NCI-H2227 treated with DMSO at 0.1 percent for 48 hours (cell line): Measurements from ENCODE around the gene BPTF.
"Not testable (repeated sequence)": the region's sequence is repeated elsewhere in the genome, so short reads cannot be mapped to it uniquely, and the experiment has no call there.

Experiments used
- DNase-seq: peaks from one replicate; lab custom pipeline; 2025; lab: John Stamatoyannopoulos, UW

The BPTF gene

DNA sequence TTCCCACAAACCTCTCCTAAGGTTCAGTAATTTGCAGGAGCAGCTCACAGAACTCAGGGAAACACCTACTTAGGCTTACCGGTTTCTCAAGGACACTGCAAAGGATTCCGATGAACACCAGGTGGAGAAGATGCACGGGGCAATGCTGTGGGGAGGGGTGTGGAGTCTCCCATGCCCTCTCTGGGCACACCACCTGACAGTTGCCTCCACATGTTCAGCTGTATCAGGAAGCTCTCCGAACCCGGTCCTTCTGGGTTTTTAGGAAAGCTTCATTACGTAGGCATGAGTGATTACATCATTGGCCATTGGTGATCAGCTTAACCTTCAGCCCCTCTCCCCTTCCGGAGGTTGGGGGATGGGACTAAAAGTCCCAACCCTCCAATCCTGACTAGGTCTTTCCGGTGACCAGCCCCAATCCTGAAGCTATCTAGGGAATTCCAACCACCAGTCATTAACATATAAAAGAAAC is 149.3 kb downstream of the BPTF start:
- DNase-seq = no peak

DNA sequence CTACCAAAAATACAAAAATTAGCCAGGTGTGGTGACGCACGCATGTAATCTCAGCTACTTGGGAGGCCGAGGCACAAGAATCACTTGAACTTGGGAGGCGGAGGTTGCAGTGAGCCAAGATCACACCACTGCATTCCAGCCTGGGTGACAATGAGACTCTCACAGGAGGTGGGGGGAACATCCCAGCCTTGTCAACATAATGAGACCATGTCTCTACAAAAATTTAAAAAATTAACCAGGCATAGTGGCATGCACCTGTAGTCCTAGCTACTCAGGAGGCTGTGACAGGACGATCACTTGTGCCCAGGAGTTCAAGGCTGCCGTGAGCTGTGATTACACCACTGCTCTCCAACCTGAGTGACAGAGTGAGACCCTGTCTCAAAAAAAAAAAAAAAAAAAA is 151.0 kb downstream of the BPTF start:
- DNase-seq = not testable (repeated sequence)

DNA sequence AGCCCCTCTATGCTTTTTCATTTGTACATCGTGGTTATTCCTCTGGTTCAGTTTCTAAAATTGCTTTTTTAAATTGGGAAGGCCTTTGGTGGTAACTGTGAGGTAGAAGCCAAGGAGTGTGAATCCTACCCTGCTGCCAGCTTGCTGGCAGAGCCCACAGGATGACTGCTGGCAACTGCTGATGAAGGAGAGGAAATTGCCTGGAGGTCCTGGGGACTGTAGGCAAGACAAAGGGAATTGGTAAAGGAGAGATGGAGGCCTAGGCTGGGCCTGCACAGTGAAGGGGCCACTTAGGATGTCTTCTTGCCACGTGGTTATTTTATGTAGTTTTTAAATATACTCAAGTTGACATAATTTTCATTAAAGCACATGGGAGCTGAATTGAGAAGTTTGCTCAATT is 155.2 kb downstream of the BPTF start:
- DNase-seq = no peak

DNA sequence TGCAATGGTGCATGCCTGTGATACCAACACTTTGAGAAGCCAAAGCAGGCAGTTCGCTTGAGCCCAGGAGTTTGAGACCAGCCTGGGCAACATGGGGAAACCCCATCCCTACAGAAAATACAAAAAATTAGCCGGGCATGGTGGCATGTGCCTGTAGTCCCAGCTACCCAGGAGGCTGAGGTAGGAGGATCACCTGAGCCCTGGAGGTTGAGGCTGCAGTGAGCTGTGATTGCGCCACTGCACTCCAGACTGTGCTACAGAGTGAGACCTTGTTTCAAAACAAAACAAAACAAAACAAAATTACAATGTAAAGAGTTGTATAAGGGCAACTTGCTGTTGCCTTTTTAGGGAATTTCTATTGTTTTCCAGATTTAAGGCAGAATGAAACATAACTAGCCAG is 155.6 kb downstream of the BPTF start:
- DNase-seq = not testable (repeated sequence)

DNA sequence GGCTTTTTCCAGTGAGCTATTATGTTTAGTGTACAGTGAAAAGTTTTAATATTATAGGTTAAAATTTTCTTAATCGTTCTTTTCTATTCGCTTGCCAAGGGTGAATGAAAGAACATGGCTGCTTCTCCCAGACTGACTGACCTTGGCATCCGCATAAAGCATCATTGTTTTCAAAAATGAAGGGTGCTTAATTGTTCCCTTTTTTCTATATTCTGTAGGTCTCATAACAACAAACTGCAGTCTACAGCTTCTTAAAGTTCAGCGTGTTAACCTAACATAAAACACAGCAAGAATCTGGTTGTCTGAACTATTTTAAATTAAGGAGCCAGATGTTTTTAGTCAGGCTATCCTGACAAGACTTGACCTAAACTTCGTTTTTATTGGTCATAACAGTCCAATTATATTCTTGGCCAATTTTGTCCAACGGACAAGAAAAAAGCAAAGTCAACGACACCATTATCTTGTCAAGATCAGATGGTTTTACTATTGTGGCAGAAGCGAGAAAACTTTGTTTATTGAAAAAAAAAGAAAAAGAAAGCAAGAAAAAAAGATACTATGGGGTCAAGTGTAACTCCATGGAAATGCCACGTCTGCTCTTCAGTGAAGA is 156.8 kb downstream of the BPTF start:
- DNase-seq = no peak

DNA sequence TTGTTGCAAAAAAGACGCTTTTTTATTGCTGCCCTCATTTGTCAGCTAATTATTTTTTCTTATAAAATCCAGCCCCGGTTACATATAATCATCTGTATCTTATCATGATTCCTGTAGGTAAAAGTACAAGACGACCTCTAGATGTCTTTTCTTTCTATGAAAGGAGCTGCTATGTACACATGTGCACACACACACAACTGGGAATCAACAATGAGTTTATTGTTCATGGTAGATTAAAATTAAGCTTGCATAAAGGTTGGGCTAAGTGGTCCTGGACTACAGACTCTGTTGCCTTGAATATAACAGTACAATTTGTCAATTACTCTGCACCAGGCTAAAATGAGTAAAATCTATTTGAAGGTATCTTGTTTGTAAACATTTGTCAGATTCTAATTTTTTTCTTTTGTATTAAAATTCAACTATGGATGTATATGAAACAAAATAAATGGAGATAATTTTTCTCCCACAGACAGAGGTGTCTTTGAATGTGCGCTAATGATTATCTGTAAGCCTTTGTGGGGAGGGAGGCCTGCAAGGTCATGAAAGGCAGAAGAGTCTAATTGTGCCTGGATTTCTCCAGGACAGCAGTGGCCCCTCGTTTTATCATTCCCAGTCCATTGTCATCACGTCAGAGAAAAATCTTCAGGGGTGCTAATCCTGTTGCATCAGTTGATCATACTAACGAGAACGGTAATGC is 157.5 kb downstream of the BPTF start:
- DNase-seq = no peak

DNA sequence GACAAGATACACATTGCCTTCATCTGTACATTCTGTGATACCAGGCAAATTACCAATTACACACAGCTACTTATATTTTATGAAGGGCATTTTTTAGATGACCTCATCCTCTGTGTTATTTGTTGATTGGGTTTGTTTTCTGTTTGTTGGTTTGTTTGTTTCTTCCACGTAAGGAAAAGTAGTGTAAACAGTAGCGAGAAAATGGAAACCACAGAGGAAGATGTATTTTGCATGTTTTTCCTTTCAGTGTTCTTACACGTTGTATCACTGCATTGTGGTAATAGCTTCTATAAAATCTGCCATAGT is 158.0 kb downstream of the BPTF start:
- no peak for DNase-seq

DNA sequence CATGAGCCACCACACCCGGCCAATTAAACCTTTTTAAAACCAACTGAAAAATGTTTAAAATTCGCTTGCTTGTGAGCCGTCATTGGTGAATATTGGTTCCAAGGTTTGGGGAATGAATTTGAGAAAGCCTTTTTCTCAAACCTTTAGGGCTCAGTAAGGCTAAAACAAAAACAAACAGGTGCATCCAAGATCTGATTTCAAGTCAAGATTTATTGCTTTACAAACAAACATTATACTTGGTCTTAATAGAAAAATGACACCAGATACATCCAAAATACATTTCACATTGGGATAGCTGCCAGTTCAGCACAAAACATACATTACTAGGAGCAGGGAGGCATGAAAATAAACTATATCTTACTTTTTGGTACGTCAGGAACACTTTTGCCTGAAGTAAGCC is 165.6 kb downstream of the BPTF start:
- DNase-seq = no peak

DNA sequence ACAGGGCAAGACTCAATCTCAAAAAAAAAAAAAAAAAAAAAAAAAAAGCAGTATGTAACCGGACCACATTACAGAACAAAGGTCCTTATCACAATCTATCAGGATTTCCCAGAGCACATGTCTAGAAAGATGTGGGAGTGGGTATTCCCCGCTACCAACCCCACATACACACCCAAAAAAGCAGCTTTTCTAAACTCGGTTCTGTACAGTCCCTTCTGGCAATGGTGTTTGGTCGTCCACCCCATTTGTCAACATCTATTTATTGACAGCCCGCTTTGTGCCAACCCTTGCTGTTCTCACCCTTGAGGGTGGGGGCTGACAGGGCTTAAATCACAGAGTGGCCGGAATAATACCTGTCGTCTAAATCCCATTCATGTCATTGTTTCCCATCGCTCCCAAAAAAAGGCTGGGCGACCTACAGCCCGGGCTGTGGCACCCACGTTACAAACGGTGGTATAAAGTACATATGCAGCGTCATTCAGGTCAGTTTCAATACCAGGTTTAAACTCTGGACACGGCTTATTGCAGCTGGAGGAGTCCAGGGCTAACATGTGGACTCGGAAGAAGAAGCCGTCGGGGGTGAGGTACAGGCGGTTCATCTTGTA is 167.3 kb downstream of the BPTF start:
- DNase-seq = no peak

DNA sequence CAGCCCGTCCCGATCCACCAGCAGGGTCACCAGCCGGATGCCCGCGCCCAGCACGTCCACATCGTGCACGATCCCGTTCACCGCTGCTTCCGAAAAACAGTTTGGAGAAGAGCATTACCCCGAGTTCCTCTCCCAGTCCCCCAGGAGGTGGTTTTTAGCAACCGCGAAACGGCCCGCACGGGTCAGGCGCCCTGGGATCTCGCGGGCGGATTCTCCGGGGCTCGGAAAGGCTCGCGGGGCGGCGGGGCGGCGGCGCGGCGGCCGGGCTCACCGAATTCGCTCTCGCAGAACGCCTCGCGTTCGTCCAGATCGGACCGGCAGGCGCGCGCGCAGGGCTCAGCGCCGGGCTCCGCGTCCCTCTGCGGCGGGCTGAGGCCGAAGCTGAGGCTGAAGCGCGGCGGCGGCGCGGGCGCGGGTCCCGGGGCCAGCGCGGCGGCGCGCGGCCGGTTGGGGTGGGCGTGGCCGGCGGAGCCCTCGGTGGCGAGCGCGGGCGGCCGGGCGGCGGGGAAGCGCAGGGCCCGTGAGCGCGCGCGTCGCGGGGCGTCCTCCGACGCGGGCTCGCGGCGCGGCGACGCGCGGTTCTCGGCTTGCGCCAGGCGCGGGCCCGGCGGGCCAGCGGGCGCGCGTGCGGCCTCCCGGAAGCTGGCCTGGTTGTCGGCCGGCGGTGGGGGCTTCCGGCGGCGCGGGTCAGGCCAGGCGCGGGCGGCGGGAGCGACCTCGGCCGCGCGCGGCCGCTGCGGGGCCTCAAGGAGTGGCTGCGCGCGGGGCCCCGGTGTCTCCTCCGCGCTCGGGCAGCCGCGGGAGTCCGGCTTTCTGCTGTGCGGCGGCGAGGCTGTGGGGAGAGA is 168.1 kb downstream of the BPTF start:
- peak; percentile 82 for DNase-seq

DNA sequence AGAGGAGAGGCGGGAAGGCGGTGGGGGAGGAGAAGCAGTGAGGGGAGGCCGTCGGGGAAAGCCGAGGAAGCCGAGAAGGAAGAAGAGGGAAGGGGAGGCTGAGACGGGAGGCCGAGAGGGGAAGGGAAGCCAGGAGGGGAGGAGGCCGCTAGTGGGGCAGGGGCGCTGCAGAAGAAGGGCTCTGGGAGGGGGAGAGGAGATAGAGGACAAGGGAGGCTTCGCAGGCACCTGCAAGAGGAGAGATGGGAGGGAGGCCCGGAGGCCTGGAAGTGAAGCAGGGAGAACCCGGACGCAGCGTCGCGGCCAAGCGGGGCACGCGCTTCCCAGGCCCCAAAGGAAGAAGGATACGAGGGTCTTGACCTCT is 168.7 kb downstream of the BPTF start:
- DNase-seq = no peak

DNA sequence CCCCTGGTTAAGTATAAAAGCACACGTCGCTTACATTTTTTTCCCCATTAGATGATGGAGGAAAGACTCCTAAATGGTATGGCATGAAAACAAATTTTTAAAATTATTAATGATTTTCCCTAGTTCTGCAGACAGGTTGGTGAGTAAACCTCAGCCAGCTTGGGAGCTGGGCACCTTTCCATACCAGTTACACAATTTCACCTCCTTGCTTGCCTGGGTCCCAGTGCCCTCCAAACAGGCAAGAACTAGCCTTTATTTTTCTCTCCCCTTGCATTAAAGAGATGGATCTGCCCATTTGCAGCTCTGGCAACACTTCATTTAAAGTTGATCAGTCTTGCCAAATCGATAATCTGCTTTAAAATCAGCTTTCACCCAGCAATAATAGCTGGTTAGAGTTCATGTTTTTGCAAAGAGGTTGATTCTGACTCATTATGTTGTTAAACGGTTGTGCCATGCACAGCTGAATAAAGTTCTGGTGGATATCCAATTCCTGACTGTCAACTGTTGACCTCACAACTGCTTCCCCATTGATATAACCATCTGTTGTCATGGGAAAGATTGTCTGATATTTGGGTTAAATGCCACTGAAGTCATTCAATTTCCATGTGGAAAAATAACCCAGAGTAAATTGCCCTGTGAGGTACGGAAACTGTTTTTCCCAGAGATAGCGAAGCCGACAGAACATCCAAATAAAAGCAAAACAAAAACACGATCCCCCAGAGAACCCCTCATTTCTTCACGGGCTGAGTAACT is 169.7 kb downstream of the BPTF start:
- no peak for DNase-seq

DNA sequence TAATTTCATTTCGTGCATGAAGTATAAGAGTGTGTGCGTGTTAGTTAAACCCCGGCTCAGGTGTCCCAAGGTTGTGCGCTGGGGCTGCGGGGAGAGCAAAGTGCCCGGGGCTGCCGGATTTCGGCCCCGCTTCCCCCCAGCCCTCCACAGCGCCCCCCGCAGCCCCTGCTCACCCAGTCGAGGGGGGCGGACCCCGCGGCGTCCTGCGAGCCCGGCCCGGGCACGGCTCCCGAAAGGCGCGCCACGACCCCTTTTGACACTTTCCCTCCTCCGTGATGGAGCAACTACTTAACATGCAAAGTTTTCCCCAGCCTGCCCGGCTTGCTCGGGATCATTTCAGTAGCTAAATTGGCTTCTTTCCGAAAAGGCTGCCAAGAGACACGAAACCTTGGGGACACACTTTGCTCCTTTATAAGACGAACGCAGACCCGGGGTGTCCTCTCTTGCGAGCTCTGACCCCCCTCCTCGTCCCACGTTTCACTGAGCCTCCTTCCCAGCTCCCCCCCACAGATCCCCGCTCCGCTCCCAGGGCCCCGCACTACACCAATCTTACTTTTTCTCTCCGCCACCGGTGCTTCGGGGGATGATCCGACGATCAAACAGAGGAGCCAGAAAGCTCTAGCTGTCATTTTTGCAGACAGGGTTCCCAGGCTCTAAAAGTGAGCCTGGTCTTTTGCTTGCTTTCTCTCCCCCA is 170.4 kb downstream of the BPTF start:
- no peak for DNase-seq

DNA sequence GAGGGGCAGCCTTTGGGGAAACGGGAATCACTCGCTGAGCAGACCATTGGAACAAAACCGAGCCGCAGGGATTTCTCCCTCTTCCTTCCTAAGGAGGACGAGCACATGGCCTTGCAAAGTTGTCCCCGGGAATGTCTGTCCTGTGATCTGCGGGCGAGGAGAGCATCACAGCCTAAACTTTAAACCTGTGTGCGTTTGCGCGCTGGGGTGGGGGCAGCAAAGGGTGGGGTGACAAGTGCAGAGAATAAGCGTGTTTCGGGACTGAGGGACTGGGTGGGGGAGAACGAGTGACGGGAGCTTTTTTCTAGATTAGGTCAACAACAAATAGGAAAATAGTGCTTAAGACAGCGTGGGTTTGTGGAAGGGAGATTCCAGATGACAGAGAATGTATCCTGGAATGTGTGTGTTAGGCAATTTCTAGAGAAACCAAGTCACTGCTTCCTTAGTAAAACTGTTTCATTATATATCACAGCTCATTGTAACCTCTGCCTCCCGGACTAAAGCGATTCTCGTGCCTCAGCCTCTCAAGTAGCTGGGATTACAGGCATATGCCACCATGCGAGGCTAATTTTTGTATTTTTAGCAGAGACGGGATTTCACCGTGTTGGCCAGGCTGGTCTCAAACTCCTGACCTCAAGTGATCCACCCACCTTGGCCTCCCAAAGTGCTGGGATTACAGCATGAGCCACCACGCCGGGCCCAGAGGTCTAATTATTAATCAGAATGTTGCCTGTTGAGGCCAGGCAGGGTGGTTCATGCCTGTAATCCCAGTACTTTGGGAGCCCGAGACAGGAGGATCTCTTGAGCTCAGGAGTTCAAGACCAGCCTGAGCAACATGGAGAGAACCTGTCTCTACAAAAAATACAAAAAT is 171.2 kb downstream of the BPTF start, which contains the start of gene C17orf58:
C17orf58 (minus strand) TSS at position 169 of the 871 bp plus-strand sequence. CDS start 271 bp downstream, outside the sequence.
- DNase-seq = not testable (repeated sequence)

DNA sequence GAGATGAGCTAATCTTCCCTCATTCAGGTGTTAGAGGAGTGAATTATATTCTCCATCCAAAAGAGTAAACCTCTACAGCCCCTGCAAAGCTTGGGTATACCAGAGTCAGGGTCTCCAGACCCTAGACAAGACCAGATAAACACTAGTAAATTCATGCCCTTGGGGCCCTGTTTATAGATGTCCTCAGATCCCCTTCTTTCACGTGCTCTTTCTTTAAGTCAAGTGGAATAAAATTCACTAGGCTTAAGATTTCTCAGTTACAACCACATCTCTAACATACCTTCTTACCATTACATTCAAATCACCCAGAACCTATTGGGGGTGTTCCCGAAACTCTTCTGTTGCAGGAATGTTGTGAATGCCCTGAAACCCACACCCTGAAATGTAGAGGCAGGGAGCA is 173.2 kb downstream of the BPTF start:
- no peak for DNase-seq

DNA sequence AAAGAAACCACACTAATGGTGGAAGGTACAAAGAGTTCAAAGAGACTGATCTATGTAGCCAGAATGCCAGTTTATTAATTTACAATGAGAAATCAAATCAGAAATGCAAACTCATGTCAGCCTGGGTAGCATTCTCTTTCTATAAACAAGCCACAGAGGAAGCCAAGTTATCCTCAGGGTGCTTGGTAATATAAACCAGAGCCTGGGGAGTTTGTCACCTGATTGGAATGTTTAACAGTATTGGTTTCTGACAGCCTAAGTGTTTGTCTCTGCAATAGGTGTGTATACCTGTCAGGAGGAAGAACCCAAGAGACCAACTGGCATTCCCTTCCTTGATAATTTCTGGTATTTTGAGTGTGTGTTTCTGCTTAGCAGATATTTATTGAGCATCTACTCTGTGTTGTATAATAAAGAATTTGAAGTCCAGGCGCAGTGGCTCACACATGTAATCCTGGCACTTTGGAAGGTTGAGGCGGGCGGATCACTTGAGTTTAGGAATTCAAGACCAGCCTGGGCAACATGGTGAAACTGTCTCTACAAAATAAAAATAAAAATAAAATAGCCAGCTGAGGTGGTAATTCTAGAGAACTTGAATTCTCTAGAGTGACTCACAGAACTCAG is 174.1 kb downstream of the BPTF start:
- DNase-seq = no peak

DNA sequence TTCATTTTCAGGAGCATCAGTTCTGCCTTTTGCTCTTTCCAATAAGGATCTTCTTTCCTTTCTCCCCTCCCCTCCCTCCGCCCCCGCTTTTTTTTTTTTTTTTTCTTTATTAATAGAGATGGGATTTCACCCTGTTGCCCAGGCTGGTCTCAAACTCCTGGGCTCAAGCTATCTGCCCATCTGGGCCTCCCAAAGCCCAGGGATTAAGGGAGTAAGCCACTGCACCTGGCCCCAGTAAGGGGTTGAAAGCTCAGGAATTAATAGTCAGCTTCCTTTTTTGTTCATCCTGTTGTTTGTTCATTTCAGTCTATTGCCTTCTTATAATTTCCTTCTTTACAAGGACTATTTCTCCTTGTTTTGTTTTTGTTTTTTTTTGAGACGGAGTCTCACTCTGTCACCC is 178.9 kb downstream of the BPTF start:
- no peak for DNase-seq

DNA sequence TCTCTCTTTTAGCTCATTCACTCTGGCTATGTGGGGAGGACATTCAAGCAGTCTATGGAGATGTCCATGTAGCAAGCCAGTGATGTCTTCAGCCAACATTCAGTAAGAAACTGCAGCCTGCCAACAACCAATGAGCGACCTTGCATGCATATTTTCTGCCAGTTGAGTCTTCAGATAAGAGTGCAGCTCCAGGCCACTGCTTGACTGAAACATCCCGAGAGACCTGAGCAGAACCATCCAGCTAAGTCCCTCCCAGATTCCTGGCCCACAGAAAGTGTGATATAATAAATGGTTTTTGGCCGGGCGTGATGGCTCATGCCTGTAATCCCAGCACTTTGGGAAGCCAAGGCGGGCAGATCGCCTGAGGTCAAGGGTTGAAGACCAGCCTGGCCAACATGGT is 181.5 kb downstream of the BPTF start:
- DNase-seq = no peak

DNA sequence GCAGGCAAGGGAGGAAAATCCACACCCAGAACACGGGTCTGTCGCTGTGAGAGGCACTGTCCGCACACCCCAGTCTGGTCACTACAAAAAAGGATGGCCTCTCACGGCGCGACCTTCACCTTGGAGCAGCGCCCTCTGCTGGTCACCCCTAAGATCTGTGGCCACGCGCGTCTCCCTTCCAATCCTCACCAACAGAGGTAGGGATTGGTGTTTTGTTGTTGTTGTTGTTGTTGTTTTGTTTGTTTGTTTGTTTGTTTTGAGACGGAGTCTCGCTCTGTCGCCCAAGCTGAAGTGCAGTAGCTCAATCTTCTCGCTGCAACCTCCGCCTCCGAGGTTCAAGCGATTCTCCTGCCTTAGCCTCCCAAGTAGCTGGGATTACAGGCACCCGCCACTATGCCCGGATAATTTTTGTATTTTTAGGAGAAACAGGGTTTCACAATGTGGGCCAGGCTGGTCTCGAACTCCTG is 185.9 kb downstream of the BPTF start:
- no peak for DNase-seq

DNA sequence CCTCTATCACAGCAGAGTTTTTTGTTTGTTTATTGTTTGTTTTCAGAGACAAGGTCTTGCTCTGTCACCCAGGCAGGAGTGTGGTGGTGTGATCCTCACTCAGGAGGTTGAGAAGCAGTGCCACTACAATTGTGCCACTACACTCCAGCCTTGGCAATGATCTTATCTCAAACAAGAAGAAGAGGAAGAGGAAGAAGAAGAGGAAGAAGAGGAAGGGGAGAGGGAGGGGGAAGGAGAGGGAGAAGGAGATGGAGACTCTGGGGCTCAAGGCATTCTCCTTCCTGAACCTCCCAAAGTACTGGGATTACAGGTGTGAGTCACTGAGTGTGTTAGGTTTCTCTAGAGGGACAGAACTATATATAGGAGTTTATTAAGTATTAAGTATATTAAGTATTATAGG is 188.1 kb downstream of the BPTF start:
- DNase-seq = no peak
